HEK293 (cell line): ENCODE measurements around the gene COL18A1.

Experiments used
- SP3 ChIP-seq: fragments of 450-650 bp; formaldehyde crosslinking; IDR thresholded peaks from 2 replicates; pipeline ENCODE4 v1.5.1; 2016; ENCODE audit warnings: missing biosample characterization, missing genetic modification characterization
- ZNF23 ChIP-seq: fragments of 450-650 bp; formaldehyde crosslinking; IDR thresholded peaks from 2 replicates; pipeline ENCODE4 v1.5.1; 2016; ENCODE audit warnings: missing biosample characterization, missing genetic modification characterization, borderline replicate concordance
- ZNF48 ChIP-seq: fragments of 450-650 bp; formaldehyde crosslinking; IDR thresholded peaks from 2 replicates; pipeline ENCODE4 v1.5.1; 2016; ENCODE audit warnings: missing biosample characterization, missing genetic modification characterization
- ZNF561 ChIP-seq: fragments of 450-650 bp; IDR thresholded peaks from 2 replicates; pipeline ENCODE4 v1.5.1; 2018; ENCODE audit warnings: missing biosample characterization, missing genetic modification characterization, borderline replicate concordance
- ZNF658 ChIP-seq: fragments of 450-650 bp; formaldehyde crosslinking; IDR thresholded peaks from 2 replicates; pipeline ENCODE4; 2016; ENCODE audit warnings: missing biosample characterization, missing genetic modification characterization
- TF ChIP-seq, protein P1 (sequence below): fragments of 450-650 bp; formaldehyde crosslinking; IDR thresholded peaks from 2 replicates; pipeline ENCODE4 v1.5.1; 2016; ENCODE audit warnings: missing biosample characterization, missing genetic modification characterization
- TF ChIP-seq, protein P2 (sequence below): fragments of 450-650 bp; IDR thresholded peaks from 2 replicates; pipeline ENCODE4 v1.5.1; 2018; ENCODE audit warnings: missing biosample characterization, mild to moderate bottlenecking, missing genetic modification characterization
- TF ChIP-seq, protein P3 (sequence below): fragments of 450-650 bp; formaldehyde crosslinking; IDR thresholded peaks from 2 replicates; pipeline ENCODE4 v1.5.1; 2016; ENCODE audit warnings: missing biosample characterization, missing genetic modification characterization

DNA sequence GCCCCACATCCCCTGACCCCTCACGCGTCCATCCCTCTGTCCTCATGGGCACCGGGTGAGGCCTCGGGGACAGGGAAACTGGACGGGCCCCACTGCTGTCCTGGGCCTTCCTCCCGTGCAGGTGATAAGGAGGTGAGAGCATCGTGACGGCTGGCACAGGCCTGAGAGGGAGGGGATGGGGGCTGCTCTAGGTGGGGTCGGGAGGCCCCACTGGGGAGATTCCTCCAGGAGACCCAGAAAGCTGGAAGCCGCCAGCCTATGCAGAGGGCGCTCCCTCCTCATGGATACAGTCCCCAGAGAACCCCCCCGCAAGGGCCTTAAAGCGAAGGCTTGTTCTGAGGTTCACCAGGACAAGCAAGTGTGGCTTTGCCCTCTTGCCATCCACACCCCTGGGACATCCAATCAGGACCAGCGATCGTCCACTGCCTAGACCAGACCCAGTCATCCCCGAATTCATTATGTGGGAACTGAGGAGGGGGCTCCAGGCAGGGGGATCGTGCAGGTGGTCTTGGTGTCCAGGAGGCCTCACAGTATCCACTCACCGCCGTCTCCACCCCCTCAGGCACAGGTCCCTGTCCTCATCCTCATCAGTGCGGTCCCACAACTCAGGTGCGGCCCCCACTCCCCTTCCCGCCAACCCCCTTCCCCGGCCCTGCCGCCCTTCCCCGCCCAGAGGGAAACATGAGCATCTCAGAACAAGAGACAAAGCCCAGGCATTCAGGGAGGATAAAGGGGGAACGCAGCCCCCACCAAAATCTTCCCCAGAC lies 45.3 kb upstream of the COL18A1 start:
- TF ChIP-seq, protein P1, sequence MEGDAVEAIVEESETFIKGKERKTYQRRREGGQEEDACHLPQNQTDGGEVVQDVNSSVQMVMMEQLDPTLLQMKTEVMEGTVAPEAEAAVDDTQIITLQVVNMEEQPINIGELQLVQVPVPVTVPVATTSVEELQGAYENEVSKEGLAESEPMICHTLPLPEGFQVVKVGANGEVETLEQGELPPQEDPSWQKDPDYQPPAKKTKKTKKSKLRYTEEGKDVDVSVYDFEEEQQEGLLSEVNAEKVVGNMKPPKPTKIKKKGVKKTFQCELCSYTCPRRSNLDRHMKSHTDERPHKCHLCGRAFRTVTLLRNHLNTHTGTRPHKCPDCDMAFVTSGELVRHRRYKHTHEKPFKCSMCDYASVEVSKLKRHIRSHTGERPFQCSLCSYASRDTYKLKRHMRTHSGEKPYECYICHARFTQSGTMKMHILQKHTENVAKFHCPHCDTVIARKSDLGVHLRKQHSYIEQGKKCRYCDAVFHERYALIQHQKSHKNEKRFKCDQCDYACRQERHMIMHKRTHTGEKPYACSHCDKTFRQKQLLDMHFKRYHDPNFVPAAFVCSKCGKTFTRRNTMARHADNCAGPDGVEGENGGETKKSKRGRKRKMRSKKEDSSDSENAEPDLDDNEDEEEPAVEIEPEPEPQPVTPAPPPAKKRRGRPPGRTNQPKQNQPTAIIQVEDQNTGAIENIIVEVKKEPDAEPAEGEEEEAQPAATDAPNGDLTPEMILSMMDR, result no peak
- TF ChIP-seq, protein P2, sequence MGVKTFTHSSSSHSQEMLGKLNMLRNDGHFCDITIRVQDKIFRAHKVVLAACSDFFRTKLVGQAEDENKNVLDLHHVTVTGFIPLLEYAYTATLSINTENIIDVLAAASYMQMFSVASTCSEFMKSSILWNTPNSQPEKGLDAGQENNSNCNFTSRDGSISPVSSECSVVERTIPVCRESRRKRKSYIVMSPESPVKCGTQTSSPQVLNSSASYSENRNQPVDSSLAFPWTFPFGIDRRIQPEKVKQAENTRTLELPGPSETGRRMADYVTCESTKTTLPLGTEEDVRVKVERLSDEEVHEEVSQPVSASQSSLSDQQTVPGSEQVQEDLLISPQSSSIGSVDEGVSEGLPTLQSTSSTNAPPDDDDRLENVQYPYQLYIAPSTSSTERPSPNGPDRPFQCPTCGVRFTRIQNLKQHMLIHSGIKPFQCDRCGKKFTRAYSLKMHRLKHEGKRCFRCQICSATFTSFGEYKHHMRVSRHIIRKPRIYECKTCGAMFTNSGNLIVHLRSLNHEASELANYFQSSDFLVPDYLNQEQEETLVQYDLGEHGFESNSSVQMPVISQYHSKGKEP, result no peak
- TF ChIP-seq, protein P3, sequence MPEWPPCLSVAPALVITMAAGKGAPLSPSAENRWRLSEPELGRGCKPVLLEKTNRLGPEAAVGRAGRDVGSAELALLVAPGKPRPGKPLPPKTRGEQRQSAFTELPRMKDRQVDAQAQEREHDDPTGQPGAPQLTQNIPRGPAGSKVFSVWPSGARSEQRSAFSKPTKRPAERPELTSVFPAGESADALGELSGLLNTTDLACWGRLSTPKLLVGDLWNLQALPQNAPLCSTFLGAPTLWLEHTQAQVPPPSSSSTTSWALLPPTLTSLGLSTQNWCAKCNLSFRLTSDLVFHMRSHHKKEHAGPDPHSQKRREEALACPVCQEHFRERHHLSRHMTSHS, result no peak
- TF ChIP-seq SP3 (tag by site-specific recombination), result no peak
- TF ChIP-seq ZNF48, result no peak
- no peak for TF ChIP-seq ZNF561 (tag by site-specific recombination)
- TF ChIP-seq ZNF23 (tag by site-specific recombination), result no peak
- no peak for TF ChIP-seq ZNF658 (tag by site-specific recombination)
